ENCODE data around the gene ANKDD1B. TPM values are rescaled to one million over a fixed set of nuclear protein-coding genes. Genes with fewer than 3 reads are reported as not detected.
A peak's percentile ranks its signal among the peaks of the same experiment; 100 is the strongest.

The ANKDD1B gene
- total RNA-seq, 1 donor, result 0.72 TPM

- Histone ChIP-seq H3K9me3 (ENCODE audit: low read depth, low read length) (no peaks in the 10 kb centered on the region), H3K4me1 (ENCODE audit: insufficient read depth, low read length) (no peaks in the 10 kb centered on the region), H3K27me3 (ENCODE audit: insufficient read depth, low read length) (no peaks in the 10 kb centered on the region), H3K4me3 (ENCODE audit: insufficient read depth, low read length) (no peak overlapping the region), H3K27ac (ENCODE audit: low read depth, low read length) (no peak overlapping the region), H3K36me3 (ENCODE audit: insufficient read depth, low read length) (no peaks in the 10 kb centered on the region), H3K4me2 (ENCODE audit: insufficient read depth, low read length) (no peak overlapping the region), H2AFZ (ENCODE audit: low read length) (no peak overlapping the region), H3K79me2 (ENCODE audit: insufficient read depth, low read length) (no peaks in the 10 kb centered on the region), H4K20me1 (ENCODE audit: insufficient read depth, low read length) (no peaks in the 10 kb centered on the region)
- no peak for DNase-seq (ENCODE audit: insufficient read length, low spot score, missing footprints)
- TF ChIP-seq CTCF (IDR thresholded peaks at IDR 0.05; ENCODE audit: extremely low read depth, low read depth, low read length), result no peak
Observed at GRCh38 chr5:75648712-75649111, 37.5 kb downstream of the ANKDD1B start.

- H3K79me2 ChIP-seq (ENCODE audit: insufficient read depth, low read length), result no peaks in the 10 kb centered on the region
- H3K9me3 ChIP-seq (ENCODE audit: low read depth, low read length), result no peaks in the 10 kb centered on the region
- no peak overlapping the region for H3K4me2 ChIP-seq (ENCODE audit: insufficient read depth, low read length)
- no peaks in the 10 kb centered on the region for H3K36me3 ChIP-seq (ENCODE audit: insufficient read depth, low read length)
- H3K4me1 ChIP-seq (ENCODE audit: insufficient read depth, low read length), result peaks cover 5% of the 10 kb centered on the region
- H4K20me1 ChIP-seq (ENCODE audit: insufficient read depth, low read length), result no peaks in the 10 kb centered on the region
- no peak overlapping the region for H3K4me3 ChIP-seq (ENCODE audit: insufficient read depth, low read length)
- H2AFZ ChIP-seq (ENCODE audit: low read length), result no peak overlapping the region
- TF ChIP-seq CTCF (IDR thresholded peaks at IDR 0.05; ENCODE audit: extremely low read depth, low read depth, low read length), result no peak
- peak; percentile 17 for DNase-seq (ENCODE audit: insufficient read length, low spot score, missing footprints)
- no peak overlapping the region for H3K27ac ChIP-seq (ENCODE audit: low read depth, low read length)
- no peaks in the 10 kb centered on the region for H3K27me3 ChIP-seq (ENCODE audit: insufficient read depth, low read length)
Observed at GRCh38 chr5:75651575-75652238, 40.5 kb downstream of the ANKDD1B start.

GRCh38 chr5:75653521-75653920, 42.3 kb downstream of the ANKDD1B start:
- Histone ChIP-seq H3K4me3 (ENCODE audit: insufficient read depth, low read length) (no peak overlapping the region), H3K9me3 (ENCODE audit: low read depth, low read length) (no peaks in the 10 kb centered on the region), H4K20me1 (ENCODE audit: insufficient read depth, low read length) (no peaks in the 10 kb centered on the region), H3K27me3 (ENCODE audit: insufficient read depth, low read length) (no peaks in the 10 kb centered on the region), H3K4me2 (ENCODE audit: insufficient read depth, low read length) (no peak overlapping the region), H3K4me1 (ENCODE audit: insufficient read depth, low read length) (peaks cover 5% of the 10 kb centered on the region), H3K36me3 (ENCODE audit: insufficient read depth, low read length) (no peaks in the 10 kb centered on the region), H3K79me2 (ENCODE audit: insufficient read depth, low read length) (no peaks in the 10 kb centered on the region), H2AFZ (ENCODE audit: low read length) (no peak overlapping the region), H3K27ac (ENCODE audit: low read depth, low read length) (no peak overlapping the region)
- no peak for DNase-seq (ENCODE audit: insufficient read length, low spot score, missing footprints)
- no peak for TF ChIP-seq CTCF (IDR thresholded peaks at IDR 0.05; ENCODE audit: extremely low read depth, low read depth, low read length)

GRCh38 chr5:75654693-75655295, 43.5 kb downstream of the ANKDD1B start:
- H2AFZ ChIP-seq (ENCODE audit: low read length), result no peak overlapping the region
- no peak for TF ChIP-seq CTCF (IDR thresholded peaks at IDR 0.05; ENCODE audit: extremely low read depth, low read depth, low read length)

More at GRCh38 chr5:75654693-75655295, 43.5 kb downstream of the ANKDD1B start:
- DNase-seq (ENCODE audit: insufficient read length, low spot score, missing footprints), result no peak
- no peaks in the 10 kb centered on the region for H3K79me2 ChIP-seq (ENCODE audit: insufficient read depth, low read length)
- H3K27me3 ChIP-seq (ENCODE audit: insufficient read depth, low read length), result no peaks in the 10 kb centered on the region
- no peak overlapping the region for H3K27ac ChIP-seq (ENCODE audit: low read depth, low read length)
- H3K4me2 ChIP-seq (ENCODE audit: insufficient read depth, low read length), result no peak overlapping the region
- peaks cover 5% of the 10 kb centered on the region for H3K4me1 ChIP-seq (ENCODE audit: insufficient read depth, low read length)
- H3K4me3 ChIP-seq (ENCODE audit: insufficient read depth, low read length), result no peak overlapping the region
- H4K20me1 ChIP-seq (ENCODE audit: insufficient read depth, low read length), result no peaks in the 10 kb centered on the region
- H3K36me3 ChIP-seq (ENCODE audit: insufficient read depth, low read length), result no peaks in the 10 kb centered on the region
- no peaks in the 10 kb centered on the region for H3K9me3 ChIP-seq (ENCODE audit: low read depth, low read length)
